ENCODE measurements around the gene DNAJB7.

- TF ChIP-seq USF2 (CRISPR knock-in tag; IDR thresholded peaks at IDR 0.05) (no peak), CTCF (IDR thresholded peaks at IDR 0.05) (no peak), PRDM15 (CRISPR knock-in tag; IDR thresholded peaks at IDR 0.05) (no peak), ATF2 (CRISPR knock-in tag; IDR thresholded peaks at IDR 0.05; ENCODE audit: borderline replicate concordance, low read depth) (no peak), ZNF512 (CRISPR knock-in tag; IDR thresholded peaks at IDR 0.05; ENCODE audit: borderline replicate concordance) (no peak)
Observed at GRCh38 chr22:40857309-40857855, 4.5 kb downstream of the DNAJB7 start.
